Bronchial epithelial cell (primary cell): ENCODE results near the gene TPBGL. TPM values are rescaled to one million over a fixed set of nuclear protein-coding genes. Genes with fewer than 3 reads are reported as not detected.

Experiments used
- DNase-seq: peaks from one replicate; pipeline ENCODE4 v3.0.0-alpha.2; 2010; ENCODE audit warnings: low read depth
- FAIRE-seq: peaks from 2 replicates; lab custom pipeline; 2011; peaks lifted over from hg19 to GRCh38; lab: Jason Lieb, UNC
- H3K27me3 ChIP-seq: 2 replicates; pipeline ENCODE4 v1.5.1; 2011; ENCODE audit warnings: low read length; ENCODE audit not compliant: control insufficient read depth, insufficient read depth
- H3K36me3 ChIP-seq: 2 replicates; pipeline ENCODE4 v1.5.1; 2011; ENCODE audit warnings: low read length; ENCODE audit not compliant: control insufficient read depth, insufficient read depth
- H3K4me3 ChIP-seq: 2 replicates; pipeline ENCODE4 v1.5.1; 2011; ENCODE audit warnings: mild to moderate bottlenecking, low read depth, low read length, control low read depth
- total RNA-seq: library from RNA; depleted of rRNA; stranded (reverse); fragments of >200 nt; gene quantifications from 2 replicates; pipeline ENCODE4 v1.2.1, GENCODE V29; 2014
- TF ChIP-seq, protein P1 (sequence below): IDR thresholded peaks from 2 replicates; pipeline ENCODE4 v1.5.1; 2011; ENCODE audit warnings: mild to moderate bottlenecking, moderate library complexity, low read length, control low read depth, inconsistent platforms; ENCODE audit not compliant: insufficient read depth, severe bottlenecking

TPBGL gene
- total RNA-seq, 1 donor from 2014 or later: not detected

- no peaks in the 10 kb centered on the region for H3K36me3 ChIP-seq
- H3K4me3 ChIP-seq: no peak overlapping the region
- no peak for DNase-seq
- TF ChIP-seq, protein P1, sequence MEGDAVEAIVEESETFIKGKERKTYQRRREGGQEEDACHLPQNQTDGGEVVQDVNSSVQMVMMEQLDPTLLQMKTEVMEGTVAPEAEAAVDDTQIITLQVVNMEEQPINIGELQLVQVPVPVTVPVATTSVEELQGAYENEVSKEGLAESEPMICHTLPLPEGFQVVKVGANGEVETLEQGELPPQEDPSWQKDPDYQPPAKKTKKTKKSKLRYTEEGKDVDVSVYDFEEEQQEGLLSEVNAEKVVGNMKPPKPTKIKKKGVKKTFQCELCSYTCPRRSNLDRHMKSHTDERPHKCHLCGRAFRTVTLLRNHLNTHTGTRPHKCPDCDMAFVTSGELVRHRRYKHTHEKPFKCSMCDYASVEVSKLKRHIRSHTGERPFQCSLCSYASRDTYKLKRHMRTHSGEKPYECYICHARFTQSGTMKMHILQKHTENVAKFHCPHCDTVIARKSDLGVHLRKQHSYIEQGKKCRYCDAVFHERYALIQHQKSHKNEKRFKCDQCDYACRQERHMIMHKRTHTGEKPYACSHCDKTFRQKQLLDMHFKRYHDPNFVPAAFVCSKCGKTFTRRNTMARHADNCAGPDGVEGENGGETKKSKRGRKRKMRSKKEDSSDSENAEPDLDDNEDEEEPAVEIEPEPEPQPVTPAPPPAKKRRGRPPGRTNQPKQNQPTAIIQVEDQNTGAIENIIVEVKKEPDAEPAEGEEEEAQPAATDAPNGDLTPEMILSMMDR: no peak
- H3K27me3 ChIP-seq: peaks cover 6% of the 10 kb centered on the region
- FAIRE-seq: no peak
Observed at GRCh38 chr11:75267171-75267970, 26.8 kb downstream of the TPBGL start.

GRCh38 chr11:75268626-75269366, 28.2 kb downstream of the TPBGL start:
- DNase-seq: no peak

GRCh38 chr11:75269367-75269660, 28.7 kb downstream of the TPBGL start:
- peaks cover 6% of the 10 kb centered on the region for H3K27me3 ChIP-seq
- TF ChIP-seq, protein P1: no peak
- no peaks in the 10 kb centered on the region for H3K36me3 ChIP-seq
- FAIRE-seq (no peak), DNase-seq (no peak)
- no peak overlapping the region for H3K4me3 ChIP-seq

More at GRCh38 chr11:75268626-75269366, 28.2 kb downstream of the TPBGL start:
- Histone ChIP-seq H3K4me3 (no peak overlapping the region), H3K27me3 (peaks cover 6% of the 10 kb centered on the region), H3K36me3 (no peaks in the 10 kb centered on the region)
- TF ChIP-seq, protein P1: no peak
- no peak for FAIRE-seq

- H3K27me3 ChIP-seq: peaks cover 6% of the 10 kb centered on the region
- TF ChIP-seq, protein P1: no peak
- DNase-seq (no peak), FAIRE-seq (no peak)
- no peaks in the 10 kb centered on the region for H3K36me3 ChIP-seq
- H3K4me3 ChIP-seq: no peak overlapping the region
Observed at GRCh38 chr11:75269896-75270295, 29.3 kb downstream of the TPBGL start.

DNA sequence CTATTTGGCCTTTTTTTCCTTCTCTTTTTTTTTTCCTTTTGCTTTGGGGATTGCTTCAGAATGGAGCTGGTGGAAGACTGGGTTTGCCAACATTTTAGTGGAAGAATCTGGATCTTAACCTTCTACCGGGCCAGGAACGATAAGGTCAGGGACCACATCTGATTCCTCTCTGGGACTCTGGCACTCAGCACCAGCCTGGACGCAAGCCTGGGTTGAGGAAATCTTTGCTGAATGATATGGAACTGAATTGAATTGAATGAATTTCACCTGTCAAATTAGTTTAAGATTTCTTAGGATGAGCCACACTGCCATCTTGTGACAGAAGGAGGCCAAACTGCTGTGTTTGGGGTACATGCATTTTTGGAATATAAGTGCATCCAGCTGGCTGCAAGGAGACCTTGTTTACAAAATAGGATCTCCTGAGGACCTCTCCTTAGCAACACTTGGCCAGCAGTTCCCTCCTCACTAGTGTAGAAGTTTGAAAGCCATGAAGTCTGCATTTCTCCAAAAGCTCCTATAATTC, 30.4 kb downstream of the TPBGL start:
- Histone ChIP-seq H3K36me3 (no peaks in the 10 kb centered on the region), H3K4me3 (no peak overlapping the region), H3K27me3 (peaks cover 6% of the 10 kb centered on the region)
- FAIRE-seq: peak; percentile 50
- DNase-seq: peak; percentile 34
- TF ChIP-seq, protein P1: peak; percentile 49
